Left forelimb (tissue), 1 donor: ENCODE measurements around the gene DNM2.
"Not testable (repeated sequence)": the region's sequence is repeated elsewhere in the genome, so short reads cannot be mapped to it uniquely, and the experiment has no call there.

Source experiments
- DNase-seq: peaks from one replicate; pipeline ENCODE4 v3.0.0-alpha.2; 2018; ENCODE audit warnings: low spot score

Gene DNM2

DNA sequence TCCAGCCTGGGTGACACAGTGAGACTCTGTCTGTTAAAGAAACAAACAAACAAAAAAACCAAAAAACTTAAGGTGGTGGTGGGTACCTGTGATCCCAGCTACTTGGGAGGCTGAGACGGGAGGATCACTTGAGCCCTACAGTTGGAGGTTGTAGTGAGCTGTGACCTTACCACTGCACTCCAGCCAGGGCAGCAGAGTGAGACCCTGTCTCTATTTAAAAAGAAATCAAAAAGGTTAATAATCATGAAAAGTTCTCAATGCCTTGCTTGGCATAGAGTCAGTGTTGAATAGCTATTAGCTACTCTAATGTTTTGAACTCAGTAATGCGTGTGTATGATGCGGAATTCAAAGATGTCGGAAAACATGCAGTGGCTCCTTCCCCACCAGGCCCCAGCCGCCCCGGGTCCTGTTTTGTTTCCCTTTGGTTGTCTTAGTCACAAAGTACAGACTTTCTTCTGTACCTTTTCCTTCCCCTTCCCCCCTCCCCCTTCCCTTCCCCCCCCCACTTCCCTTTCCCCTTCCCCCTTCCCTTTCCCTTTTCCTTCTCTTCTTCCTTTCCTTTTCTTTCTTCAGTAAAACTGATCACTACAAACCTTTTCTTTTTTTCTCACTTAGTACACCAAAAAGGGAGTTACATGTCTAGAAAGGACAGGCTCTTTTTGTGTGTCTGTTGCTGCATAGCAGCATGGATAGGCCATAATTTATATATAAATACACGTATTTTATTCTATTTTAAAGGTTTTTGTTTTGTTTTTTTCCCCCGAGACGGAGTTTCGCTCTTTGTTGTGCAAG lies 35.2 kb downstream of the DNM2 start:
- no peak for DNase-seq

DNA sequence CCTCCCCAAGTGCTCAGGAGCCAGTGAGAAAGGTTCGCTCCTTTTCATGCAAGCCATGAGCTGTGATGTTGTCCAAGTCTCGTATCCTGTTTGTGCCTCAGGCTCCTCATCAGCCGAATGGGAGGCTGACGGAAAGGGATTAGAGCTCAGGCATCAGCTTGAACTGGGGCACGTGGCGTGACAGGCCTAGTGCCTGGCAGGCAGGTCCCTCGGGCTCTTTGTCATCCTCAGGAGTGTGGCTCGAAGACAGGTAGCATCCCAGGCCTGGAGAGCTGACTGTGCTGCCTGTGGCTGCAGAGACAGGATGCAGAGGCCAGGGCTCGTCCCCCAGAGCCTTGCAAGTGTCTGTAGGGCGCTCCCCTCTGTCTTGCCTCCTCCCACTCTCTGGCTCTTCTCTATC lies 38.5 kb downstream of the DNM2 start:
- no peak for DNase-seq

DNA sequence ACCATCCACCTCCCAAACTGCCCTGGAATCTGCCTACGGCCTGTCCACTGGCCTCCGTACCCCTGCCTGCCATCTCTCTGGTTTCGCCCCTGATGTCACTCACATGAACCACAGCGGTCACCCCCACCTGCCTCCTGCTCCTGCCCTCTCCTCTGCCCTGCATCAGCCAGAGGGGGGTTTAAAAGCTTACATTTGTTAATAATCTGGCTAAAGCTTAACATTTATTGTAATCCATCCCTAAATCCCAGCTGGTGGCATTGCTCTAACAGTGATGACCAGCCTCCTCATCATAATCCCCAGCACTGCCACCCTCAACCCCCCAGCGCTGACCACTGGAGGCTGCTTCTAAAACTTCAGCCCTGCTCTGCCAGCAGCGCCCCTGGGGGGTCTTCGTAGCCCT lies 38.9 kb downstream of the DNM2 start:
- no peak for DNase-seq

- DNase-seq: not testable (repeated sequence)
These were observed 40.2 kb downstream of the DNM2 start for GRCh38 chr19:10758050-10758449.

DNA sequence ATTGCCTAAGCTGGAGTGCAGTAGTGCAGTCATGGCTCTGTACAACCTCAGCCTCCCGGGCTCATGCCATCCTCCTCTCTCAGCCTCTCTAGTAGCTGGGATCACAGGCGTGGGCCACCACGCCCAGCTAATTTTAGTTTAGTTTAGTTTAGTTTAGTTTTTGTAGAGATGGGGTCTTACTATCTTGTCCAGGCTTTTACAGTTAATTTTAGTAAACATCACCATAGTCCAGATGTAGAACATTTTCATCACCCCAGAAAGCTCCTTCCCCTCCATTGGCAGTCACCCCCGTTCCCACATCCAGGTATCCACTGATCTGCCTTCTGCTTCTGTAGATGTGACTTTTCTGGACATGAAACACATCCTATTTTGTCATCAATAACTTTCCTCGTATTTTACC lies 41.1 kb downstream of the DNM2 start:
- no peak for DNase-seq

DNA sequence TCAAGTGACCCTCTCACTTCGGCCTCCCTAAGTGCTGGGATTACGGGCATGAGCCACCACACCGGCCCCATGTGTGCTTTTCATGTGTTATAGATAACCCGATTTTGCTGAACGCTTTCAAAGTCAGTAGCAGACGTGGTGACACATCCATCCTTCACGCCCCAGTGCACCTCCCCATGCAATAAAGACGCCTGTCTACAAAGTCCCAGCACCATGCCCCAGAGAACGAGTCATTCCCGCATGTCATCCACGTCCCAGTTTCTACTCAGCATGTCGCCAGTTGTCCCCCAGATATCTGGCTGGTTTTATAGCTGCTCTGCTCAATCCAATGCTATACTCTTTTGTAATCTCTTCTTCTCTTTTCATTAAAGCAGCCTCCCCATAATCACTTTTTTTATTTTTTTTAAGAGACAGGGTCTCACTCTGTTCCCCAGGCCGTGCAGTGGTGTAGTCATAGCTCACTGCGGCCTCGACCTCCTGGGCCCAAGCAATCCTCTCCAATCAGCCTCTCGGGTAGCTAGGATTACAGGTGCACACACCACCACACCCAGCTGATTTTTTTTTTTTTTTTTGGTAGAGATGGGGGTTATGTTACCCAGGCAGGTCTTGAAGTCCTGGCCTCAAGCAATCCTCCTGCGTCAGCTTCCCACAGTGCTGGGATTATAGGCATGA lies 42.5 kb downstream of the DNM2 start:
- DNase-seq: no peak

- DNase-seq: no peak
These were observed 43.8 kb downstream of the DNM2 start for GRCh38 chr19:10761443-10762250.

GRCh38 chr19:10762656-10763055 lies 44.8 kb downstream of the DNM2 start:
- no peak for DNase-seq

DNA sequence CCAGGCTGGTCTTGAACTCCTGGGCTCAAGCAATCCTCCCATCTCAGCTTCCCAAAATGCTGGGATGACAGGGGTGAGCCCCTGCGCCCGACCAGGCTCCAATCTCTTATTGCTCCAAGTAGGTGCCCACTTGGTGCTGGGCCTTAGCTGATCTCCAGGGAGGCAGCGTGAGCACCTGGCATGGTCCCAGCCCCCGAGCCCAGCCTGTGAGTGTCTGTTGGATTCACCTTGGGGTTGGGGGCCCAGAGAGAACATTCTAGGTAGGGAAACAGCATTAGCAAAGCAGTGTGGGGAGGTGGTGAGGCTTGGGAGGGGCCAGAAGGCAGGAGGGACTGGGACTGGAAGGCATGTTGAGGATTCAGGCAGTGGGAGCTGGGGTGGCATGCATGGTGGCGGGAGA lies 45.5 kb downstream of the DNM2 start:
- no peak for DNase-seq

DNA sequence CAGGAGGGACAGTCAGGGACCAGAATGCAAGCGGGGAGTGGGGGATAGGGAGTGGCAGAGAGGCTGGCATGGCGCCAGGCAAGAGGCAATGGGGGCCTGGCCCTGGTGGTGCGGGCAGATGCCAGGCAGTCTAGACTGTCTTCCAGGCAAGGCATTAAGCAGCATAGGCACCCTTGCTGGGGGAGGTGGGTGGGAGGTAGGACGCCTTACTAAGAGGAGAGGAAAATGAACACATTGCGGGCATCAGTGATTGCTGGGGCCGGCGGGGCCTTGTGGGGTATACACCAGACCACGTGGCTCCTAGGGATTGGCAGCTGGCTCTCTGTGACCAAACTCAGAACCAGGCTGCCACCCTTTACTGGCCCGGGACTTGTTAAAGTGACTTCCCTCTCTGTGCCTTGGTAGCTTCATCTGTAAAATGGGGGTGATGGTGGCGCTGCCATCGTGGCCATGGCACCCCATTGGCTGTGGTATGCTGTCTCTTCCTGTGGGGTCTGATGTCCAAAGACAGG lies 46.0 kb downstream of the DNM2 start:
- no peak for DNase-seq

GRCh38 chr19:10764340-10764894 lies 46.5 kb downstream of the DNM2 start:
- no peak for DNase-seq

- DNase-seq: no peak
These were observed 48.3 kb downstream of the DNM2 start for GRCh38 chr19:10766049-10766623.

GRCh38 chr19:10766671-10767201 lies 48.9 kb downstream of the DNM2 start:
- DNase-seq: no peak

DNA sequence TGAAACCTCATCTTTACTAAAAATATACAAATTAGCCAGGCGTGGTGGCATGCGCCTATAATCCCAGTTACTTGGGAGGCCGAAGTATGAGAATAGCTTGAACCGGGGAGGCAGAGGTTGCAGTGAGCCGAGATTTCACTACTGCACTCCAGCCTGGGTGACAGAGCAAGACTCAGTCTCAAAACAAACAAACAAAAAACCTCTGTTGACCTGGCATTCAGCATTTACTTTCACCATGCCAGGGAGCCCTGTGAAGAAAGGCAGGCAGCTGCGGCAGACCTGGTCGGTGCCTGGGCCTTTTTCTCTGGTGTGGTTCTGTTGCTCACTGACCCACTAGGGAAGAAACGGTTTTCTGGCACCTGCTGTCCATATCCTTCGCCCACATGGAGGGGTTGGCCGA lies 49.8 kb downstream of the DNM2 start:
- DNase-seq: no peak

DNA sequence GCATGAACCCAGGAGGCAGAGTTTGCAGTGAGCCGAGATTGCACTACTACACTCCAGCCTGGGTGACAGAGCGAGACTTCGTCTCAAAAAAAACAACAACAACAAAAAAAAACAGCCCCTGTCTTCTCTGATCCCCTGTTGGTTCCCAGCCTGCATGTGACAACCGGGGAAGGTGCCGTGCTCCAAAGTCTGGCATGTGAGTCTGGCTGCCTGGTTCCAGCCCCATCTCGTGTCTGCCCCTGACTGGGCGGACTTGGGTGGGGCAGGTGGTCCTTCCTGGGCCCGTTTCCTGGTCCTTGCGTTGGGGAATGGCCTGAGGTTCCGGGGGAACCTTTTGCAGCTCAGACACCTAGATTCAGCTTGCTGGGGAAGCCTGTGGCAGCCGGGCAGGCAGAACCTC lies 50.5 kb downstream of the DNM2 start:
- DNase-seq: no peak

GRCh38 chr19:10768936-10769335 lies 51.1 kb downstream of the DNM2 start:
- DNase-seq: no peak

GRCh38 chr19:10769533-10770491 lies 51.9 kb downstream of the DNM2 start:
- DNase-seq: no peak

- DNase-seq: no peak
These were observed 56.1 kb downstream of the DNM2 start for GRCh38 chr19:10773969-10774368.

GRCh38 chr19:10774893-10775292 lies 57.0 kb downstream of the DNM2 start:
- no peak for DNase-seq

DNA sequence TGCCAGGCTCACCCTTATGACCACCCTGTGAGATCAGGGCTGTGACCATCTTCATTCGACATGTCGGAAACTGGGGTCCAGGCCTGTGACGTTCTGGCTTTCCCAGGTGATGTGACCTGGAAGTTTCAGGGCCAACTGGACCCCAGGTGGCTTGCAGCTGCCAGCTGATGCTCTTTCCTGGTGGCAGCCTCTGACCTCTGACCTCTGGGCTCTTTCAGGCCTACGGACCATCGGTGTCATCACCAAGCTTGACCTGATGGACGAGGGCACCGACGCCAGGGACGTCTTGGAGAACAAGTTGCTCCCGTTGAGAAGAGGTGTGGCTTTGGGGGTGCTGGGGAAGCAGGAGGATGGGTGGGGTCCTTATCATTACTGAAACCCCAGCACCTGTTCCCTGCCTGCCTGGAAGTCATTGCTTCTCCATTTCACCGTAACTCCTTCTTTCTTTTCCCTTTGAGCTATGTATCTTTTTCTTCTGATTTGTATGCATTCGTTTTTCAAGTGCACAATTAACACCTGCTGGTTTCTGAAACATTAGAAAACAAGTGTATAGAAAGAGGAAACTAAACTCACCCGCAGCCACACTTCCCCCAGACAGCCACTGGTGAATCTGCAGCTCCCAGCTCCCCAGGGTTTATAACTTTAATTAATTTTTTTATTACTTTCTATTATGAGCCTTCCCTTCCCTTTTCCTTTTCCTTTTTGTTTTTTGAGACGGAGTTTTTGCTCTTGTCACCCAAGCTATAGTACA lies 59.2 kb downstream of the DNM2 start:
- DNase-seq: no peak
